Measurements from ENCODE around the gene PKD1.

The PKD1 gene

GRCh38 chr16:2156849-2157224 is 21.1 kb upstream of the PKD1 start:
- no peak for DNase-seq (ENCODE audit: low read depth)
- no peak for TF ChIP-seq CTCF (conservative IDR thresholded peaks at IDR 0.05; ENCODE audit: low read depth, low read length)
- H3K4me3 ChIP-seq (ENCODE audit: low read length) = peak overlapping the region; percentile 91

GRCh38 chr16:2155977-2156848 is 20.5 kb upstream of the PKD1 start:
- no peak for TF ChIP-seq CTCF (conservative IDR thresholded peaks at IDR 0.05; ENCODE audit: low read depth, low read length)
- H3K4me3 ChIP-seq (ENCODE audit: low read length) = peak overlapping the region; percentile 91
- DNase-seq (ENCODE audit: low read depth) = no peak

GRCh38 chr16:2155091-2155950 is 19.6 kb upstream of the PKD1 start, which contains the start of gene TRAF7:
TRAF7 (plus strand) TSS chr16:2155782; CDS start chr16:2163921, 8,139 bp downstream.
- TF ChIP-seq CTCF (conservative IDR thresholded peaks at IDR 0.05; ENCODE audit: low read depth, low read length) = no peak
- DNase-seq (ENCODE audit: low read depth) = peak; percentile 100
- peak within 1 kb of the TSS; percentile 91 for H3K4me3 ChIP-seq (ENCODE audit: low read length)

GRCh38 chr16:2154533-2155090 is 18.9 kb upstream of the PKD1 start:
- no peak for DNase-seq (ENCODE audit: low read depth)
- H3K4me3 ChIP-seq (ENCODE audit: low read length) = peak overlapping the region; percentile 88
- TF ChIP-seq CTCF (conservative IDR thresholded peaks at IDR 0.05; ENCODE audit: low read depth, low read length) = no peak

- H3K4me3 ChIP-seq (ENCODE audit: low read length) = peak overlapping the region; percentile 88
- DNase-seq (ENCODE audit: low read depth) = no peak
- TF ChIP-seq CTCF (conservative IDR thresholded peaks at IDR 0.05; ENCODE audit: low read depth, low read length) = no peak
Observed at GRCh38 chr16:2152695-2153506, 17.2 kb upstream of the PKD1 start.
